HepG2 (cell line): ENCODE data around the gene FOSL2. TPM values are rescaled to one million over a fixed set of nuclear protein-coding genes. Genes with fewer than 3 reads are reported as not detected.

Experiments
- GABPA ChIP-seq, 2 experiments: IDR thresholded peaks; 2 replicates each; pipeline ENCODE4 v1.6.1; 2011 to 2016; ENCODE audit warnings: low read depth in 2 of 2, low read length in 1 of 2, missing biosample characterization in 1 of 2, missing genetic modification characterization in 1 of 2
- HNRNPK ChIP-seq: fragments of 200-400 bp; formaldehyde crosslinking; IDR thresholded peaks from 2 replicates; pipeline ENCODE4 v1.6.1; 2018; ENCODE audit warnings: low read length, low read depth, moderate library complexity, mild to moderate bottlenecking; ENCODE audit not compliant: poor library complexity, severe bottlenecking
- IRF1 ChIP-seq: sonication (generic); formaldehyde crosslinking; IDR thresholded peaks from 2 replicates; pipeline ENCODE4 v1.4.0; 2020; ENCODE audit warnings: low read depth, mild to moderate bottlenecking, missing genetic modification reagents
- KDM4B ChIP-seq: sonication (generic); formaldehyde crosslinking; IDR thresholded peaks from 2 replicates; pipeline ENCODE4 v1.4.0; 2020; ENCODE audit warnings: missing genetic modification reagents
- KDM5B ChIP-seq: sonication (generic); formaldehyde crosslinking; IDR thresholded peaks from 2 replicates; pipeline ENCODE4 v1.4.0; 2020; ENCODE audit warnings: missing genetic modification reagents, mild to moderate bottlenecking, borderline replicate concordance
- MED1 ChIP-seq: sonication (generic); formaldehyde crosslinking; IDR thresholded peaks from 2 replicates; pipeline ENCODE4 v1.4.0; 2020; ENCODE audit warnings: missing genetic modification reagents
- MXD3 ChIP-seq: IDR thresholded peaks from 2 replicates; pipeline ENCODE4 v1.6.1; 2016; ENCODE audit warnings: mild to moderate bottlenecking, missing biosample characterization, missing genetic modification reagents
- NBN ChIP-seq: fragments of 450-650 bp; conservative IDR thresholded peaks from 2 replicates; pipeline ENCODE4 v1.6.1; 2017
- NCOR1 ChIP-seq: fragments of 200-600 bp; sonication (generic); IDR thresholded peaks from 2 replicates; pipeline ENCODE4 v1.7.0; 2017; ENCODE audit warnings: antibody characterized with exemption, low read length, borderline replicate concordance
- NFKBIZ ChIP-seq: IDR thresholded peaks from 2 replicates; pipeline ENCODE4 v1.6.1; 2018; ENCODE audit warnings: missing genetic modification reagents, missing compliant biosample characterization
- SNAI1 ChIP-seq: sonication (generic); formaldehyde crosslinking; IDR thresholded peaks from 2 replicates; pipeline ENCODE4 v1.5.0; 2020; ENCODE audit warnings: mild to moderate bottlenecking, missing genetic modification reagents, borderline replicate concordance
- SNAPC2 ChIP-seq: sonication (generic); formaldehyde crosslinking; IDR thresholded peaks from 2 replicates; pipeline ENCODE4 v1.8.1; 2022; ENCODE audit warnings: mild to moderate bottlenecking, missing genetic modification reagents
- SP5 ChIP-seq: IDR thresholded peaks from 2 replicates; pipeline ENCODE4 v1.6.1; 2016; ENCODE audit warnings: low read depth, borderline replicate concordance
- TCF7 ChIP-seq: sonication (generic); IDR thresholded peaks from 2 replicates; pipeline ENCODE4 v1.6.1; 2016; ENCODE audit warnings: antibody characterized with exemption, low read depth
- ZBTB2 ChIP-seq: sonication (generic); formaldehyde crosslinking; IDR thresholded peaks from 2 replicates; pipeline ENCODE4 v1.8.0; 2022; ENCODE audit warnings: low read depth, missing genetic modification reagents
- ZBTB46 ChIP-seq: sonication (generic); formaldehyde crosslinking; IDR thresholded peaks from 2 replicates; pipeline ENCODE4 v1.4.0; 2020; ENCODE audit warnings: mild to moderate bottlenecking, missing genetic modification reagents, borderline replicate concordance
- ZFAT ChIP-seq: sonication (generic); formaldehyde crosslinking; conservative IDR thresholded peaks from 2 replicates; pipeline ENCODE4 v1.8.1; 2023; ENCODE audit warnings: missing genetic modification reagents, inconsistent platforms
- ZNF317 ChIP-seq: sonication (generic); formaldehyde crosslinking; IDR thresholded peaks from 2 replicates; pipeline ENCODE4 v1.5.0; 2020; ENCODE audit warnings: mild to moderate bottlenecking, missing genetic modification reagents
- ZNF460 ChIP-seq: sonication (generic); formaldehyde crosslinking; IDR thresholded peaks from 2 replicates; pipeline ENCODE4 v1.5.1; 2020; ENCODE audit warnings: missing genetic modification reagents, mild to moderate bottlenecking, borderline replicate concordance
- ZNF569 ChIP-seq: sonication (generic); formaldehyde crosslinking; IDR thresholded peaks from 2 replicates; pipeline ENCODE4 v1.5.0; 2020; ENCODE audit warnings: mild to moderate bottlenecking, missing genetic modification reagents, moderate library complexity, borderline replicate concordance
- ZNF7 ChIP-seq: IDR thresholded peaks from 2 replicates; pipeline ENCODE4 v1.6.1; 2016; ENCODE audit warnings: missing biosample characterization, missing genetic modification reagents
- ZNF703 ChIP-seq: sonication (generic); formaldehyde crosslinking; IDR thresholded peaks from 2 replicates; pipeline ENCODE4 v1.5.1; 2020; ENCODE audit warnings: missing genetic modification reagents, mild to moderate bottlenecking, moderate library complexity, borderline replicate concordance
- ZNF746 ChIP-seq: sonication (generic); formaldehyde crosslinking; IDR thresholded peaks from 2 replicates; pipeline ENCODE4 v1.8.0; 2022; ENCODE audit warnings: mild to moderate bottlenecking, missing genetic modification reagents
- ZNF766 ChIP-seq: sonication (generic); formaldehyde crosslinking; IDR thresholded peaks from 2 replicates; pipeline ENCODE4 v1.5.0; 2020; ENCODE audit warnings: missing genetic modification reagents, borderline replicate concordance
- ZNF83 ChIP-seq: sonication (generic); formaldehyde crosslinking; IDR thresholded peaks from 2 replicates; pipeline ENCODE4 v1.4.0; 2020; ENCODE audit warnings: missing genetic modification reagents, mild to moderate bottlenecking, borderline replicate concordance
- ZSCAN9 ChIP-seq: IDR thresholded peaks from 2 replicates; pipeline ENCODE4 v1.6.1; 2016; ENCODE audit warnings: borderline replicate concordance
- polyA plus RNA-seq, 8 experiments: library from polyadenylated mRNA; depleted of rRNA in 3 of 8; stranded (reverse) in 7 of 8; unstranded in 1 of 8; fragments of >200 nt; fragmentation: Illumina TruSeq in 4 of 8; extraction: Trizol in 4 of 8; gene quantifications; 2 replicates each; pipeline versions ENCODE4 v1.2.1 to v1.2.3, GENCODE V29; 2011 to 2016; ENCODE audit warnings: low read depth in 4 of 8, missing spikeins in 1 of 8, mixed read lengths in 1 of 8; ENCODE audit not compliant: insufficient read depth in 1 of 8
- total RNA-seq, 5 experiments: library from RNA; depleted of rRNA; stranded (reverse); fragments of >200 nt; fragmentation: Illumina TruSeq; extraction: Trizol; gene quantifications; 2 replicates each; pipeline ENCODE4 v1.2.3, GENCODE V29; 2016; ENCODE audit warnings: low read depth in 1 of 5

FOSL2 gene
- total and polyA plus RNA-seq, 2 of the 13 experiments (the other 11 are each of a cell fraction or from before 2014, with no cell fraction given) = 3.4 to 18.1 TPM

- no peak for TF ChIP-seq ZNF569 (CRISPR knock-in tag)
- no peak for TF ChIP-seq IRF1 (CRISPR knock-in tag)
- no peak for TF ChIP-seq ZNF317 (CRISPR knock-in tag)
- TF ChIP-seq ZNF766 (CRISPR knock-in tag) = no peak; the same call in 1 of the 2 replicates
- TF ChIP-seq NBN = no peak
- TF ChIP-seq SP5 = no peak
- no peak for TF ChIP-seq ZNF746 (CRISPR knock-in tag)
- no peak for TF ChIP-seq ZBTB2
- TF ChIP-seq MXD3 (CRISPR knock-in tag) = no peak
- peak; percentile 20; the same call in 1 of the 2 replicates for TF ChIP-seq ZNF7 (CRISPR knock-in tag)
- TF ChIP-seq SNAI1 = no peak
- no peak for TF ChIP-seq SNAPC2 (CRISPR knock-in tag)
- no peak for TF ChIP-seq ZBTB46 (CRISPR knock-in tag)
- no peak for TF ChIP-seq KDM4B (CRISPR knock-in tag)
- TF ChIP-seq ZNF703 (CRISPR knock-in tag) = no peak
- TF ChIP-seq ZNF83 (CRISPR knock-in tag) = no peak
- TF ChIP-seq TCF7 = no peak
- TF ChIP-seq NCOR1 = no peak
- peak; percentile 33 for TF ChIP-seq MED1 (CRISPR knock-in tag)
- 0 out of 2 replicates have a peak, but pooled peaks have one; percentile 21 for TF ChIP-seq ZSCAN9 (CRISPR knock-in tag)
- TF ChIP-seq HNRNPK = no peak
- TF ChIP-seq NFKBIZ (CRISPR knock-in tag) = no peak
- no peak for TF ChIP-seq GABPA (IDR thresholded peaks at IDR 0.05; ENCODE audit: low read depth, low read length)
- TF ChIP-seq GABPA (CRISPR knock-in tag; IDR thresholded peaks at IDR 0.05; ENCODE audit: low read depth) = no peak
- TF ChIP-seq ZFAT = no peak
- TF ChIP-seq KDM5B (CRISPR knock-in tag) = no peak
- no peak for TF ChIP-seq ZNF460
These were observed 2.8 kb downstream of the FOSL2 start (continued) for GRCh38 chr2:28395334-28396061.
